Mucosa of descending colon (tissue), 3 donors: ENCODE measurements around the gene RNF167. TPM values are rescaled to one million over a fixed set of nuclear protein-coding genes. Genes with fewer than 3 reads are reported as not detected.

Experiments
- ATAC-seq: fragments of 200-7000 bp; cut with Tn5 transposase; one replicate; pipeline ENCODE4 v1.9.1; 2020; ENCODE audit warnings: mild to moderate bottlenecking, moderate library complexity
- DNase-seq, 3 donors: peaks; one replicate each; pipeline ENCODE4 v3.0.0-alpha.2; 2020
- H3K36me3 ChIP-seq: fragments of 200-600 bp; one replicate; pipeline ENCODE4 v1.8.0; 2021; ENCODE audit warnings: low read depth, mild to moderate bottlenecking
- H3K4me1 ChIP-seq: fragments of 200-600 bp; one replicate; pipeline ENCODE4 v1.8.0; 2021; ENCODE audit warnings: low read depth, mild to moderate bottlenecking
- H3K4me3 ChIP-seq: fragments of 200-600 bp; one replicate; pipeline ENCODE4 v1.8.0; 2021; ENCODE audit warnings: mild to moderate bottlenecking
- H3K9me3 ChIP-seq: fragments of 200-600 bp; one replicate; pipeline ENCODE4 v1.8.0; 2021; ENCODE audit warnings: mild to moderate bottlenecking
- CTCF ChIP-seq: fragments of 200-600 bp; IDR thresholded peaks from one replicate; pipeline ENCODE4 v1.8.0; 2022; ENCODE audit warnings: antibody characterized with exemption, mild to moderate bottlenecking
- intact Hi-C, 2 donors: fragments of 100-400 bp; cut with DNase I in 1 of 2; cut with micrococcal nuclease in 1 of 2; formaldehyde crosslinking; loops; one replicate each; pipeline versions ENCODE4 v1.11.0 to v1.11.1; 2022; cut with DNase I, micrococcal nuclease
- total RNA-seq, 3 donors: library from RNA; stranded (reverse); fragmentation: NEBNext Ultra II Directional in 2 of 3; extraction: Animal tissue kit (Norgen Biotek cat#: 25700) in 2 of 3; gene quantifications; one replicate each; pipeline versions ENCODE4 v1.2.1 to v1.2.4, GENCODE V29; 2021 to 2023
- donor health status: DM: no; HTN: no; CAD: no; lungs with moderate emphysema.
- donor health status: DM: no; HTN: no; CAD: no.
- donor health status: DM: no; HTN: yes; CAD: no.

The RNF167 gene
- total RNA-seq, 3 donors from 2014 or later, result 90.8 to 118 (median 114) TPM

- no peaks in the 10 kb centered on the region for H3K4me1 ChIP-seq
- no peaks in the 10 kb centered on the region for H3K9me3 ChIP-seq
- intact Hi-C loops, result no loop called here
- H3K4me3 ChIP-seq, result no peak overlapping the region
- ATAC-seq (no peak), DNase-seq (peak in 1 of 3 donors; percentile 27)
- no peak for TF ChIP-seq CTCF
- no peaks in the 10 kb centered on the region for H3K36me3 ChIP-seq
Measured at GRCh38 chr17:4928881-4929280, 11.2 kb upstream of the RNF167 start.

GRCh38 chr17:4931963-4932362, 8.1 kb upstream of the RNF167 start, which contains the start of gene GP1BA:
GP1BA (plus strand) TSS chr17:4932277; CDS start chr17:4932605, 328 bp downstream.
- DNase-seq (peak in 1 of 3 donors; percentile 23), ATAC-seq (no peak)
- H3K36me3 ChIP-seq, result no peaks in the 10 kb centered on the region
- intact Hi-C loops, result no loop called here
- H3K4me3 ChIP-seq, result no peak within 1 kb of the TSS
- H3K4me1 ChIP-seq, result peaks cover 7% of the 10 kb centered on the region
- H3K9me3 ChIP-seq, result no peaks in the 10 kb centered on the region
- TF ChIP-seq CTCF, result no peak

GRCh38 chr17:4932756-4933155, 7.3 kb upstream of the RNF167 start:
- ATAC-seq (no peak), DNase-seq (peak in 2 of 3 donors; percentile 14 to 49)
- Histone ChIP-seq H3K4me1 (peaks cover 7% of the 10 kb centered on the region), H3K36me3 (no peaks in the 10 kb centered on the region), H3K4me3 (no peak overlapping the region), H3K9me3 (no peaks in the 10 kb centered on the region)
- intact Hi-C loops, result no loop called here
- TF ChIP-seq CTCF, result no peak

GRCh38 chr17:4933646-4934045, 6.4 kb upstream of the RNF167 start:
- Histone ChIP-seq H3K36me3 (no peaks in the 10 kb centered on the region), H3K9me3 (no peaks in the 10 kb centered on the region)
- no peak for TF ChIP-seq CTCF

GRCh38 chr17:4934173-4934979, 5.7 kb upstream of the RNF167 start:
- intact Hi-C loops, result no loop called here
- H3K36me3 ChIP-seq, result no peaks in the 10 kb centered on the region
- no peak overlapping the region for H3K4me3 ChIP-seq
- H3K9me3 ChIP-seq, result no peaks in the 10 kb centered on the region
- ATAC-seq (peak; percentile 39), DNase-seq (peak; percentile 57 to 65 (median 64))
- TF ChIP-seq CTCF, result no peak
- H3K4me1 ChIP-seq, result peaks cover 17% of the 10 kb centered on the region

More at GRCh38 chr17:4933646-4934045, 6.4 kb upstream of the RNF167 start:
- DNase-seq (peak in 1 of 3 donors; percentile 30), ATAC-seq (no peak)
- Histone ChIP-seq H3K4me3 (no peak overlapping the region), H3K4me1 (peaks cover 11% of the 10 kb centered on the region)
- intact Hi-C loops, result no loop called here
